ENCODE measurements around the gene ISCA2.

GRCh38 chr14:74532246-74532645, 38.7 kb downstream of the ISCA2 start:
- TF ChIP-seq EP300 (IDR thresholded peaks at IDR 0.05; ENCODE audit: low read depth) (no peak), CTCF (IDR thresholded peaks at IDR 0.05) (no peak), POLR2AphosphoS5 (IDR thresholded peaks at IDR 0.05) (no peak), POLR2A (IDR thresholded peaks at IDR 0.05) (no peak)
